Gastroesophageal sphincter (tissue), 3 donors: ENCODE results near the gene HLA-DMA.

Experiments
- POLR2A ChIP-seq, 2 donors: fragments of 450-650 bp; IDR thresholded peaks; one replicate each; pipeline ENCODE4 v1.6.1; 2017; ENCODE audit warnings: antibody characterized with exemption in 2 of 2, mild to moderate bottlenecking in 2 of 2, moderate library complexity in 1 of 2
- TF ChIP-seq, protein P1 (sequence below), 4 experiments: fragments of 200-600 bp in 2 of 4; fragments of 450-650 bp in 2 of 4; sonication (generic) in 1 of 4; IDR thresholded peaks; one replicate each; pipeline ENCODE4 v1.5.1; 2017 to 2019; ENCODE audit warnings: antibody characterized with exemption in 4 of 4, mild to moderate bottlenecking in 2 of 4, moderate library complexity in 2 of 4

GRCh38 chr6:32993363-32993973 is 40.6 kb upstream of the HLA-DMA start:
- TF ChIP-seq POLR2A (IDR thresholded peaks at IDR 0.05): no peak
- TF ChIP-seq, protein P1, sequence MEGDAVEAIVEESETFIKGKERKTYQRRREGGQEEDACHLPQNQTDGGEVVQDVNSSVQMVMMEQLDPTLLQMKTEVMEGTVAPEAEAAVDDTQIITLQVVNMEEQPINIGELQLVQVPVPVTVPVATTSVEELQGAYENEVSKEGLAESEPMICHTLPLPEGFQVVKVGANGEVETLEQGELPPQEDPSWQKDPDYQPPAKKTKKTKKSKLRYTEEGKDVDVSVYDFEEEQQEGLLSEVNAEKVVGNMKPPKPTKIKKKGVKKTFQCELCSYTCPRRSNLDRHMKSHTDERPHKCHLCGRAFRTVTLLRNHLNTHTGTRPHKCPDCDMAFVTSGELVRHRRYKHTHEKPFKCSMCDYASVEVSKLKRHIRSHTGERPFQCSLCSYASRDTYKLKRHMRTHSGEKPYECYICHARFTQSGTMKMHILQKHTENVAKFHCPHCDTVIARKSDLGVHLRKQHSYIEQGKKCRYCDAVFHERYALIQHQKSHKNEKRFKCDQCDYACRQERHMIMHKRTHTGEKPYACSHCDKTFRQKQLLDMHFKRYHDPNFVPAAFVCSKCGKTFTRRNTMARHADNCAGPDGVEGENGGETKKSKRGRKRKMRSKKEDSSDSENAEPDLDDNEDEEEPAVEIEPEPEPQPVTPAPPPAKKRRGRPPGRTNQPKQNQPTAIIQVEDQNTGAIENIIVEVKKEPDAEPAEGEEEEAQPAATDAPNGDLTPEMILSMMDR (IDR thresholded peaks at IDR 0.05): no peak
